ENCODE data around the gene EIF2B2. TPM values are rescaled to one million over a fixed set of nuclear protein-coding genes. Genes with fewer than 3 reads are reported as not detected.

The EIF2B2 gene
- total RNA-seq, 1 donor from 2014 or later: 36.1 TPM

DNA sequence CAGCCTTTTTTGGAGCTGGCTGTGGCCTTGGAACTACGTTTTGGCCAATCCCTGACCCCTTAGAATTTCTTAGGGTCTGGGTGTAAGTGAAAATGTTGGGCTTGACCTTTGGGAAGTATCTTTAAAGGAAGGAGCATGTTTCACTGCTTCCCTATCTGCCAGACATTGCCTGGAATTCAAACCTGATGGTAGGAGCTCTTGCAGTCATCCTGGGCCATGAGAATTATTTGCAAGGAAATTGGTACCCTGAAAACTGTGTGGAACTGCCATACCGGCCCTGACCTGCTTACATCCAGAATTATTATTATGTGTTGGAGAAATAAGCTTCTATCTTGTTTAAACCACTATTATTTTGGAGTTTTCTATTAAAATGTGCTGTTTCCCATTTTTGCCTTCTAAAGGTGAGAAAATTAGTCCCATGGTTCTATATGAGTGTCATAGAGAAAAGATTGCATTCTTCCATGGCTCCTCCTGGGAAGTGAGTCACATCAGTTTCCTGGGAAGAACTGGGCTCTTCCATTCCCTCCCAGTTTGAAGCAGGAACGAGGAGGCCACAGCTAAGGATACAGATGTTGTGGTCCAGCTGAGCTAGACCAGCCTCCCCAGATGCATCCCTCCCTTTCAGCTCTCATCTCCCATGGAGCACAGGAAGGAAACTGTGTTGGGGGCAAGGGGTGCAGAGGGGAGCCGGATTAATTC is 37.8 kb upstream of the EIF2B2 start:
- Mint-ChIP-seq H3K27ac (no peak overlapping the region), H3K9me3 (ENCODE audit: low read depth) (no peaks in the 10 kb centered on the region), H3K4me3 (ENCODE audit: low read depth) (no peak overlapping the region), H3K4me1 (ENCODE audit: low read depth) (no peaks in the 10 kb centered on the region), H3K36me3 (ENCODE audit: insufficient read depth) (no peaks in the 10 kb centered on the region), H3K27me3 (peaks cover 45% of the 10 kb centered on the region)
- TF ChIP-seq, protein P1, sequence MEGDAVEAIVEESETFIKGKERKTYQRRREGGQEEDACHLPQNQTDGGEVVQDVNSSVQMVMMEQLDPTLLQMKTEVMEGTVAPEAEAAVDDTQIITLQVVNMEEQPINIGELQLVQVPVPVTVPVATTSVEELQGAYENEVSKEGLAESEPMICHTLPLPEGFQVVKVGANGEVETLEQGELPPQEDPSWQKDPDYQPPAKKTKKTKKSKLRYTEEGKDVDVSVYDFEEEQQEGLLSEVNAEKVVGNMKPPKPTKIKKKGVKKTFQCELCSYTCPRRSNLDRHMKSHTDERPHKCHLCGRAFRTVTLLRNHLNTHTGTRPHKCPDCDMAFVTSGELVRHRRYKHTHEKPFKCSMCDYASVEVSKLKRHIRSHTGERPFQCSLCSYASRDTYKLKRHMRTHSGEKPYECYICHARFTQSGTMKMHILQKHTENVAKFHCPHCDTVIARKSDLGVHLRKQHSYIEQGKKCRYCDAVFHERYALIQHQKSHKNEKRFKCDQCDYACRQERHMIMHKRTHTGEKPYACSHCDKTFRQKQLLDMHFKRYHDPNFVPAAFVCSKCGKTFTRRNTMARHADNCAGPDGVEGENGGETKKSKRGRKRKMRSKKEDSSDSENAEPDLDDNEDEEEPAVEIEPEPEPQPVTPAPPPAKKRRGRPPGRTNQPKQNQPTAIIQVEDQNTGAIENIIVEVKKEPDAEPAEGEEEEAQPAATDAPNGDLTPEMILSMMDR (IDR thresholded peaks at IDR 0.05; ENCODE audit: unreplicated experiment): no peak
- DNase-seq (ENCODE audit: low spot score, unreplicated experiment): no peak

DNA sequence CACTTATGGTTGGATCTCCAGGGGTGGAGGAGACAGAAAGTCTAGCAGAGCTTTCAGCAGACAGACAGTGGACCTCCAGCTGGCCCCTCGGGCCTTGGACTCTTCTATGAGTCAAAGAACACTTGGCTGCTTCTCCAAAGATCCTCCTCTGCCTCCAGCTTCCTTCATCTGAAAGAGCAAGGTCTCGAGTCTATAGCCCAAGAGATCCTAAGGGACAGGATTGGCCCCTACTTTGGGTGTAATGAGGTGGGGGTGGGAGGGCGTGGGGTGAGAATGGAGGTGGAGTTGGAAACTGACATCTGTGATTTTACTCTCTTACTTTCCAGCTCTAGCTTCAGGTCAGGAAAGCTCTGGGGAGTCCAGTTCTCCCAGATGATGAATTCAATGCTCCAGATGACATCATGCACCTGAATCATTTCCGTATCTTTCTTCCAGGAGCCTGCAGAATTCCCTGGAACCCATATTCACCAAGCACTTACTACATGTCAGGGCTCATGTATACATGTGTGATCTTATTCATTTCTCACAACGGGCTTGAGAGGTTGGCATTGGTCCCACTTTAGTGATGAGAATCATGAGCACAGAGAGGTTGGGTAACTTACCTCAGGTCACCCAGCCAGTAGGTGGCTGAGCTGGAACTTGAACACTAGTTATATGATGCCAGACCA is 37.1 kb upstream of the EIF2B2 start:
- Mint-ChIP-seq H3K27ac (no peak overlapping the region), H3K36me3 (ENCODE audit: insufficient read depth) (no peaks in the 10 kb centered on the region), H3K9me3 (ENCODE audit: low read depth) (no peaks in the 10 kb centered on the region), H3K27me3 (peaks cover 42% of the 10 kb centered on the region), H3K4me1 (ENCODE audit: low read depth) (no peaks in the 10 kb centered on the region), H3K4me3 (ENCODE audit: low read depth) (no peak overlapping the region)
- TF ChIP-seq, protein P1 (IDR thresholded peaks at IDR 0.05; ENCODE audit: unreplicated experiment): no peak
- DNase-seq (ENCODE audit: low spot score, unreplicated experiment): no peak

DNA sequence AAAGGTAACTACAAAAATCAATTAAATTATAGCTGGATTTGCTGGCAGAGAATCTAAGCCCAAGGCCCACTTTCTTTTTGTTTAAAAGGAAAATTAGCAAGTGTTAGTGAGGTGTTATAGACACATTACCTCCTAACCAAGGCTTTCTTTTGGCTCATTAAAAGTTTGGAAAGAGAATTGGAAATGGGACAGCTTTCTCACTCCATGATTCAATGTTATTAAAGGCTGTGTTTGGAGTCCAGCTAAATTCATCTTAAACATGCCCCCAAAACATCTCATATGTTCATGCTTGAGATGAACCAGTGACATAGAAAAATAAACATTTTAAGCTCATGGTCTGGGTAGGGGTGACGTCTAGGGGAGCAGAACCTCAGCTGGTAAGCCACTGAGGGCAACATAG is 33.9 kb upstream of the EIF2B2 start:
- TF ChIP-seq, protein P1 (IDR thresholded peaks at IDR 0.05; ENCODE audit: unreplicated experiment): no peak
- Mint-ChIP-seq H3K27me3 (peaks cover 24% of the 10 kb centered on the region), H3K36me3 (ENCODE audit: insufficient read depth) (no peaks in the 10 kb centered on the region), H3K9me3 (ENCODE audit: low read depth) (no peaks in the 10 kb centered on the region), H3K4me1 (ENCODE audit: low read depth) (no peaks in the 10 kb centered on the region), H3K27ac (no peak overlapping the region), H3K4me3 (ENCODE audit: low read depth) (no peak overlapping the region)
- no peak for DNase-seq (ENCODE audit: low spot score, unreplicated experiment)

DNA sequence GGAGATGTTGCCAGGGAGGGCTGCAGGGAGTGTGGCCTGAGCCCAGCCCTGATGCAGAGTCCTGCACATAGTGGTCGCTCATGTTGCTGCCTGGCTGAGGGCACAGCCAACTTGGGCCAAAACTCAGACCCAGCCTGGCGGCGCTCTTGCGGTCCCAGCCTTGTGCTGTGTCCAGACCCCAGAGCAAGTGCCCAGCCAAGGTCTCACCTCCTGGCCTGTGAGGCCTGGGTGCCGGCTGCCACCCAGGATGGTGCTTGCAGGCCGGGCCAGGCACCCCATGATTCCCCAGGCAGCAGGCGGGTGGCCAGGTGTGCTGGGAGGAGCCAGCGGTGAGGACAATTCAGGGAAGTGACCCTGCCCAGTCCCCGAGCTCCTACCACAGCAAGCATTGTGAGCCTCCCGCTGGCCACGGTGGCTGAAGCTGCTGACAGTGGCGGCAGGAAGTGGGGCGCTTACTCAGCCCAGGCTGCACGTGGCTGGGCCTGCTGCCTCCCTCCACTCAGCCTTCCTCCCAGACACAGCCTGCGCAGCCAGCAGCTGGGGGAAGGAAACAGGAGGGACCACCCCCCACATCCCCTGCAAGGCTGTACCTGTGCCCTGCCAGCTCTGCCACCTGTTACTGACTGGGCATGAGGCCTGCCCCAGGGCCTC is 29.6 kb upstream of the EIF2B2 start:
- Mint-ChIP-seq H3K27ac (no peak overlapping the region), H3K36me3 (ENCODE audit: insufficient read depth) (no peaks in the 10 kb centered on the region), H3K4me1 (ENCODE audit: low read depth) (peaks cover 8% of the 10 kb centered on the region), H3K27me3 (peaks cover 23% of the 10 kb centered on the region), H3K4me3 (ENCODE audit: low read depth) (no peak overlapping the region), H3K9me3 (ENCODE audit: low read depth) (no peaks in the 10 kb centered on the region)
- TF ChIP-seq, protein P1 (IDR thresholded peaks at IDR 0.05; ENCODE audit: unreplicated experiment): no peak
- no peak for DNase-seq (ENCODE audit: low spot score, unreplicated experiment)

DNA sequence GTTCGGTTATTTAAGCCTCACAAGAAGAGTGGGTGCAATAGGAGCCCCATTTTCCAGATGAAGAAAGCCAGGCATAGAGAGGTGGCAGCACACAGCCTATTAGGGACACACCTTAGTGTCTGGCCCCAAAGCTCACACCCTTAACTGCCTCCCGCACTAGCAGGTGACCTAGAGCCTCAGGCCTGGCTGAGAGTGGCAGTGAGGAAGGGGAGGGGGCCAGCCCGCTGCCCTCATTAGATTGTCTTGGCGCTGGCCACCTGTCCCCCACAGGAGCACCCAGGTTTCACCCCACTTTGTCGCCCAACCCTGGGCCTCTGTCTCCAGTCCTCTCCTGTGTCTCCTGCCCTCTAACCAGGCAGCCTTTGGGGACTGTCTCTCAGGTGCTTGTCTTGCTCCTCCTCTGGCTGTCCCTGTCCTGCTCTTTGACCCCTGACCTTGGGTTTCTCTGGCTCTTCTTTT is 28.8 kb upstream of the EIF2B2 start:
- Mint-ChIP-seq H3K9me3 (ENCODE audit: low read depth) (no peaks in the 10 kb centered on the region), H3K4me1 (ENCODE audit: low read depth) (peaks cover 15% of the 10 kb centered on the region), H3K27ac (no peak overlapping the region), H3K27me3 (peaks cover 27% of the 10 kb centered on the region), H3K36me3 (ENCODE audit: insufficient read depth) (no peaks in the 10 kb centered on the region), H3K4me3 (ENCODE audit: low read depth) (no peak overlapping the region)
- TF ChIP-seq, protein P1 (IDR thresholded peaks at IDR 0.05; ENCODE audit: unreplicated experiment): no peak
- no peak for DNase-seq (ENCODE audit: low spot score, unreplicated experiment)
